HG03565 (cell line): Measurements from ENCODE around the gene ASXL1.
A peak's percentile ranks its signal among the peaks of the same experiment; 100 is the strongest.

ENCODE experiments used
- ATAC-seq: cut with Tn5 transposase; IDR thresholded peaks from one replicate; pipeline ENCODE4 v1.9.1; 2021; ENCODE audit warnings: mild to moderate bottlenecking, moderate library complexity; ENCODE audit not compliant: unreplicated experiment

The ASXL1 gene

GRCh38 chr20:32476684-32477593 is 118.8 kb downstream of the ASXL1 start:
- ATAC-seq, result no peak

GRCh38 chr20:32477594-32478512 is 119.7 kb downstream of the ASXL1 start:
- ATAC-seq, result no peak

GRCh38 chr20:32478576-32478975 is 120.4 kb downstream of the ASXL1 start:
- no peak for ATAC-seq

- ATAC-seq, result no peak
Observed at GRCh38 chr20:32479012-32479411, 120.9 kb downstream of the ASXL1 start.

- ATAC-seq, result no peak
Observed at GRCh38 chr20:32479697-32480171, 121.6 kb downstream of the ASXL1 start.

- no peak for ATAC-seq
Observed at GRCh38 chr20:32480371-32481241, 122.5 kb downstream of the ASXL1 start.

GRCh38 chr20:32481311-32482142 is 123.4 kb downstream of the ASXL1 start:
- ATAC-seq, result no peak

- no peak for ATAC-seq
Observed at GRCh38 chr20:32482143-32482441, 124.0 kb downstream of the ASXL1 start.

- ATAC-seq, result no peak
Observed at GRCh38 chr20:32482442-32483261, 124.5 kb downstream of the ASXL1 start.

- ATAC-seq, result no peak
Observed at GRCh38 chr20:32483351-32484224, 125.5 kb downstream of the ASXL1 start.

GRCh38 chr20:32484225-32484957 is 126.3 kb downstream of the ASXL1 start:
- ATAC-seq, result no peak

- peak; percentile 52 for ATAC-seq
Observed at GRCh38 chr20:32484958-32485769, 127.0 kb downstream of the ASXL1 start.

- ATAC-seq, result no peak
Observed at GRCh38 chr20:32485770-32486478, 127.8 kb downstream of the ASXL1 start.

GRCh38 chr20:32487381-32487780 is 129.2 kb downstream of the ASXL1 start:
- ATAC-seq, result no peak

- no peak for ATAC-seq
Observed at GRCh38 chr20:32488066-32488838, 130.1 kb downstream of the ASXL1 start.
